Astrocyte (in vitro differentiated cells and primary cell): ENCODE data around the gene FCHO1. TPM values are rescaled to one million over a fixed set of nuclear protein-coding genes. Genes with fewer than 3 reads are reported as not detected.
A peak's percentile ranks its signal among the peaks of the same experiment; 100 is the strongest.

Experiments used
- DNase-seq: peaks from one replicate; pipeline ENCODE4 v3.0.0-alpha.2; 2010; ENCODE audit warnings: low read depth
- FAIRE-seq: peaks from 2 replicates; lab custom pipeline; 2011; peaks lifted over from hg19 to GRCh38; lab: Jason Lieb, UNC
- H2AFZ ChIP-seq: 2 replicates; pipeline ENCODE4 v1.6.0; 2012; ENCODE audit warnings: low read depth, low read length, inconsistent platforms
- H3K27ac ChIP-seq: 2 replicates; pipeline ENCODE4 v1.5.1; 2011; ENCODE audit warnings: low read depth, low read length, inconsistent platforms
- H3K27me3 ChIP-seq: 2 replicates; pipeline ENCODE4 v1.6.0; 2011; ENCODE audit warnings: low read length, inconsistent platforms; ENCODE audit not compliant: insufficient read depth
- H3K36me3 ChIP-seq: 2 replicates; pipeline ENCODE4 v1.5.1; 2011; ENCODE audit warnings: low read length, inconsistent platforms; ENCODE audit not compliant: insufficient read depth
- H3K4me1 ChIP-seq: 2 replicates; pipeline ENCODE4 v1.5.1; 2011; ENCODE audit warnings: low read length, inconsistent platforms; ENCODE audit not compliant: insufficient read depth
- H3K4me2 ChIP-seq: 2 replicates; pipeline ENCODE4 v1.6.0; 2012; ENCODE audit warnings: low read length, inconsistent platforms
- H3K4me3 ChIP-seq: 2 replicates; pipeline ENCODE4 v1.5.1; 2011; ENCODE audit warnings: low read depth, mild to moderate bottlenecking, low read length, inconsistent platforms; ENCODE audit not compliant: insufficient read depth
- H3K79me2 ChIP-seq: 2 replicates; pipeline ENCODE4 v1.6.0; 2012; ENCODE audit warnings: mild to moderate bottlenecking, low read length, inconsistent platforms; ENCODE audit not compliant: insufficient read depth
- H3K9ac ChIP-seq: 2 replicates; pipeline ENCODE4 v1.6.0; 2012; ENCODE audit warnings: mild to moderate bottlenecking, low read length, inconsistent platforms
- H3K9me3 ChIP-seq: 2 replicates; pipeline ENCODE4 v1.5.1; 2012; ENCODE audit warnings: low read depth, mild to moderate bottlenecking, low read length, inconsistent platforms; ENCODE audit not compliant: insufficient read depth
- H4K20me1 ChIP-seq: 2 replicates; pipeline ENCODE4 v1.6.0; 2012; ENCODE audit warnings: low read length, inconsistent platforms; ENCODE audit not compliant: insufficient read depth
- H3K27ac Mint-ChIP-seq: one replicate; pipeline ENCODE4 v1.8.0; 2021; ENCODE audit warnings: mild to moderate bottlenecking, mixed read lengths; ENCODE audit not compliant: unreplicated experiment
- H3K27me3 Mint-ChIP-seq: one replicate; pipeline ENCODE4 v1.8.0; 2021; ENCODE audit warnings: low read depth, mixed read lengths; ENCODE audit not compliant: unreplicated experiment
- H3K36me3 Mint-ChIP-seq: one replicate; pipeline ENCODE4 v1.8.0; 2021; ENCODE audit warnings: low read depth, mixed read lengths; ENCODE audit not compliant: unreplicated experiment
- H3K4me1 Mint-ChIP-seq: one replicate; pipeline ENCODE4 v1.8.0; 2021; ENCODE audit warnings: low read depth, mixed read lengths; ENCODE audit not compliant: unreplicated experiment
- H3K4me3 Mint-ChIP-seq: one replicate; pipeline ENCODE4 v1.8.0; 2021; ENCODE audit warnings: mild to moderate bottlenecking, moderate library complexity, mixed read lengths; ENCODE audit not compliant: unreplicated experiment
- H3K9me3 Mint-ChIP-seq: one replicate; pipeline ENCODE4 v1.8.0; 2021; ENCODE audit warnings: mild to moderate bottlenecking, mixed read lengths; ENCODE audit not compliant: unreplicated experiment
- EZH2 ChIP-seq: IDR thresholded peaks from 2 replicates; pipeline ENCODE4 v1.6.1; 2012; ENCODE audit warnings: mild to moderate bottlenecking, low read length, inconsistent platforms; ENCODE audit not compliant: insufficient read depth
- total RNA-seq: library from RNA; stranded (reverse); gene quantifications from 2 replicates; pipeline ENCODE4 v1.2.1, GENCODE V29; 2021
- TF ChIP-seq, protein P1 (sequence below): IDR thresholded peaks from 2 replicates; pipeline ENCODE4 v1.5.1; 2011; ENCODE audit warnings: low read depth, mild to moderate bottlenecking, inconsistent platforms, low read length, moderate library complexity; ENCODE audit not compliant: insufficient read depth

Gene FCHO1
- total RNA-seq, 1 donor from 2014 or later, result 2.0 TPM

DNA sequence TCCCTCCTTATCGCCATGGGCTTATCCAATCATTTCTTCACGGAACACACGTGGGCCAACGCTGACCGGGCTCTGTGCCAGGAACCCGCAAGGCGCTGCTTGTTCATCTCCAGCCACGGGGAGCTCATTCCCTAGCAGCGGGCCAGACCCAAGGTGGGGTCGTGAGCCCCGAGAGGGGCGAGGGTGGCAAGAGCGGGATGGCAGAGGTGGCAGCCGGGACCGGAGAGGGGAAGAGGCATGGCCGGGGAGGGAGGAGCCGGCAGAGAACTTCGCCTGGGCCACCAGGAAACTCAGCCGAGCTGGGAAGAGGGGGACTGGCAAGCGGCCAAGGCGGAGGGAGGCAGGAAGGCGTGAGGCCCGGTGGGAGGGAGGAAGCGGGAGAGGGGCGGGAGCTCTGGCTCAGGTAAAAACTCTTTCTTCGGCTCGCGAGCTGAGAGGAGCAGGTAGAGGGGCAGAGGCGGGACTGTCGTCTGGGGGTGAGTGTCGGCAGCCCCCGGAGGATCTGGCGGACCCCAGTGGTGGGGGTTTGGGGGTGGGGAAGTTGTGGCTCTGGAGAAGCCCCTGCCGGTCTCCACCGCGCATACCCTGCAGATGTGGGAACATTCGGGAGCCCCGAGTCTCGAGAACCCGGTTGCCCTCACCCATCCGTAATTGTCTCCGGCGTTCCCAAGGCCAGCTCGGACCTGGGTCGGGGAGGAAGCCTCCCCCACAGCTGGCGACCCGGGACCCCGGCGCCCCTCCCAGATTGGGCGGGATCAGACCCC, 43.6 kb downstream of the FCHO1 start, which contains the start of gene B3GNT3:
Gene B3GNT3, plus strand, starts transcription at position 408 of the 764 bp plus-strand sequence. CDS start 12,670 bp downstream, outside the sequence.
- peaks cover 32% of the 10 kb centered on the region for H3K27me3 ChIP-seq
- no peak within 1 kb of the TSS for H2AFZ ChIP-seq
- no peaks in the 10 kb centered on the region for H3K79me2 ChIP-seq
- H3K36me3 ChIP-seq, result no peaks in the 10 kb centered on the region
- H3K4me3 Mint-ChIP-seq, result no peak within 1 kb of the TSS
- peak within 1 kb of the TSS; percentile 11 for H3K4me2 ChIP-seq
- no peak within 1 kb of the TSS for H3K27ac Mint-ChIP-seq
- no peak within 1 kb of the TSS for H3K4me3 ChIP-seq
- no peak within 1 kb of the TSS for H3K9ac ChIP-seq
- H3K27ac ChIP-seq, result no peak within 1 kb of the TSS
- H4K20me1 ChIP-seq, result no peaks in the 10 kb centered on the region
- DNase-seq (no peak), FAIRE-seq (no peak)
- H3K4me1 ChIP-seq, result no peaks in the 10 kb centered on the region
- peak; percentile 82 for TF ChIP-seq EZH2
- TF ChIP-seq, protein P1, sequence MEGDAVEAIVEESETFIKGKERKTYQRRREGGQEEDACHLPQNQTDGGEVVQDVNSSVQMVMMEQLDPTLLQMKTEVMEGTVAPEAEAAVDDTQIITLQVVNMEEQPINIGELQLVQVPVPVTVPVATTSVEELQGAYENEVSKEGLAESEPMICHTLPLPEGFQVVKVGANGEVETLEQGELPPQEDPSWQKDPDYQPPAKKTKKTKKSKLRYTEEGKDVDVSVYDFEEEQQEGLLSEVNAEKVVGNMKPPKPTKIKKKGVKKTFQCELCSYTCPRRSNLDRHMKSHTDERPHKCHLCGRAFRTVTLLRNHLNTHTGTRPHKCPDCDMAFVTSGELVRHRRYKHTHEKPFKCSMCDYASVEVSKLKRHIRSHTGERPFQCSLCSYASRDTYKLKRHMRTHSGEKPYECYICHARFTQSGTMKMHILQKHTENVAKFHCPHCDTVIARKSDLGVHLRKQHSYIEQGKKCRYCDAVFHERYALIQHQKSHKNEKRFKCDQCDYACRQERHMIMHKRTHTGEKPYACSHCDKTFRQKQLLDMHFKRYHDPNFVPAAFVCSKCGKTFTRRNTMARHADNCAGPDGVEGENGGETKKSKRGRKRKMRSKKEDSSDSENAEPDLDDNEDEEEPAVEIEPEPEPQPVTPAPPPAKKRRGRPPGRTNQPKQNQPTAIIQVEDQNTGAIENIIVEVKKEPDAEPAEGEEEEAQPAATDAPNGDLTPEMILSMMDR, result no peak
- no peaks in the 10 kb centered on the region for H3K9me3 ChIP-seq
- peaks cover 2% of the 10 kb centered on the region for H3K4me1 Mint-ChIP-seq
- peaks cover 41% of the 10 kb centered on the region for H3K27me3 Mint-ChIP-seq
- no peaks in the 10 kb centered on the region for H3K36me3 Mint-ChIP-seq
- no peaks in the 10 kb centered on the region for H3K9me3 Mint-ChIP-seq

DNA sequence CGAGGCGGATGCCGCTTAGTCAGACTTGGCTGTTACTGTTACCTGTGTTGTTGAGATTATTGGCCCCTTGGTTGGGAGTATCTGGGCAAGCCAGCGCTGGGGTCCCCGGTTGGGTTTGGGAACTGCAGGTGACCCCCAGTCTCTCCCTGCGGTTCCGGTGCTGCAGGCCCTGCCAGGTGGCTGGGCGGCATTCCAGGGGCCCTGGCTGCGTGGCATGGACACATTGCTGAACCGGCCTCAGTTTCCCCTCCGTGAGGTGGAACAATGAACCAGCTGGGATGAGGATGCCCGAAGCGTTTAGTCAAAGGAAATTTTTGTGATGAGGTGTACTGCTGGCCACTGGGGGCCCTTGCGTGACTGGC, 44.2 kb downstream of the FCHO1 start:
- Histone ChIP-seq H3K79me2 (no peaks in the 10 kb centered on the region), H3K9ac (no peak overlapping the region), H3K36me3 (no peaks in the 10 kb centered on the region), H3K4me3 (no peak overlapping the region), H4K20me1 (no peaks in the 10 kb centered on the region), H2AFZ (no peak overlapping the region), H3K27ac (no peak overlapping the region), H3K4me1 (no peaks in the 10 kb centered on the region), H3K27me3 (peaks cover 32% of the 10 kb centered on the region), H3K9me3 (no peaks in the 10 kb centered on the region), H3K4me2 (no peak overlapping the region)
- no peak for DNase-seq
- Mint-ChIP-seq H3K4me1 (peaks cover 2% of the 10 kb centered on the region), H3K9me3 (no peaks in the 10 kb centered on the region), H3K36me3 (no peaks in the 10 kb centered on the region), H3K27me3 (peaks cover 41% of the 10 kb centered on the region), H3K27ac (no peak overlapping the region), H3K4me3 (no peak overlapping the region)
- TF ChIP-seq, protein P1, result no peak
- TF ChIP-seq EZH2, result no peak
- no peak for FAIRE-seq
